Non-pigmented ciliary epithelial cell (primary cell): ENCODE data around the gene CLRN3.

Experiments
- DNase-seq: peaks from one replicate; pipeline ENCODE4 v3.0.0-alpha.2; 2010; ENCODE audit warnings: low read depth

Gene CLRN3, protein sequence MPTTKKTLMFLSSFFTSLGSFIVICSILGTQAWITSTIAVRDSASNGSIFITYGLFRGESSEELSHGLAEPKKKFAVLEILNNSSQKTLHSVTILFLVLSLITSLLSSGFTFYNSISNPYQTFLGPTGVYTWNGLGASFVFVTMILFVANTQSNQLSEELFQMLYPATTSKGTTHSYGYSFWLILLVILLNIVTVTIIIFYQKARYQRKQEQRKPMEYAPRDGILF

DNA sequence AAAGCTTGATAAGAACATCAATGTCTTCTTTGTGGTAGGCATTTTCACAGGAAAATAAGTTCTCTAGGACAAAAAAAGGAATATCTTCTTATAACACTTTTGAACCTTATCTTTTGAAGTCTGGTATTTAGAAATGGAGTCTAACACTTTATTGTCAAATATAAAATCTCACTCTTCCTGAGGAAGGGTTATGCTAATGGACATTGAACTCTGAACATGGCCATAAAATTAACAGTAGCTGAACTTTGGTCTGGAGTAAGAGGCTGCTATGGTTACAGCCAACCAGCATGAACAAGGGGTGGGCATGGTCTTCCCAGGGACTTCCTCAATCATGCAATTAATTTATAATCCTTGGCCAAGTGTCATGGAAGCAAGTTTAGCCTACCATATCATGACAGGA, at the start of gene CLRN3:
Gene CLRN3 (minus strand): TSS at position 199 of the 400 bp plus-strand sequence. CDS start 157 bp downstream, at position 42.
- DNase-seq, result no peak

DNA sequence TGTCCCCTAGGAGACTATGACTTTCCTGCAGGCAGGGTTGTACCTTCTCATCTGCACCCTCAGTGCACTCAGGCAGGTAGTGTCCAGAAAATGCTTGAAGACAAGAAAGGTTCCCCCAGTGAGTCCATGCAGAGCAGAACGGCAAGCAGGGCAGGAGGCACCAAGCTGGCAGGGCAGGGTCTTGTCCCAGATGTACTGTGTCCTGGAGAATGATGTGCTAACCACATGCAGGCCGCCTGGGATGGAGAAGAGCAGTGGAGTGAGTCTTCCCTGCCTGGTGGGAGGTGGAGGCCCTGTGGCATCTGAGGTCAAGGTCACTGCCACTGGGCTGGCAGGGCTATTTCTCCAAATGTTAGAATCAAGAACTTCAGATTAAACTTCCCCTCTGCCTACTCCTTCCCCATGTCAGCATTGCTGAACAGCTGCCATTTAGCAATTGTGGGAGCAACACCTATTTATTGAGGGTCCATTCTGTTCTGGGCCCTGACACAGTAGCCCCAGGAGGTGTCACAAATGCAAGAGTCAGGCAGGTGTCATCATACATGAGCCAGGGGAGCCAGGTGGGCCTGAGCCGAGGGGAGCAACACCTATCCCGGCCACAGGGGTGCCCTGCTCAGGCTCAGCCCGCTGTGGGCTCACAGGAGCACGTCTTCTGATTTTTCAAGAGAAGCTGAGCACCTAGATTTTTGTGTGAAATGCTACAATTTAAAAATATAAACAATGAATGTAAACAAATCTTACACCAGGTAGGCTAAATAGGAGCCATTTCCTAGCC, 48.3 kb upstream of the CLRN3 start:
- no peak for DNase-seq

DNA sequence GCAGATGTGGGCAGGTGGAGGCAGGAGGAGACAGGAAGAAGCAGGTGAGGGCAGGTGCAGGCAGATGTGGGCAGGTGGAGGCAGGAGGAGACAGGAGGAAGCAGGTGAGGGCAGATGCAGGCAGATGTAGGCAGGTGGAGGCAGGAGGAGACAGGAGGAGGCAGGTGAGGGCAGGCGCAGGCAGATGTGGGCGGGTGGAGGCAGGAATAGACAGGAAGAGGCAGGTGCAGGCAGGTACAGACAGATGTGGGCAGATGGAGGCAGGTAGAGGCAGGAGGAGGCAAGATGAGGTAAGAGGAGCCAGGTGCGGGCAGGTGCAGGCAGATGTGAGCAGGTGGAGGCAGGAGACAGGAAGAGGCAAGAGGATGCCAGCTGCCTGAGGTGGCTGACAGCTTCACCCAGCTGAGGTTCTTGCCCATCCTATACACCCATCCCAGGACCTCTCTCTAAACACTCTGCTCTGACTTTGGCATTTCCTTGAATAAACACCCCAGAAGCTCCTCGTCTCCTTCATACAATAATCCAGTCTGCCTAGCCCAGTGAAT, 47.1 kb upstream of the CLRN3 start:
- no peak for DNase-seq

DNA sequence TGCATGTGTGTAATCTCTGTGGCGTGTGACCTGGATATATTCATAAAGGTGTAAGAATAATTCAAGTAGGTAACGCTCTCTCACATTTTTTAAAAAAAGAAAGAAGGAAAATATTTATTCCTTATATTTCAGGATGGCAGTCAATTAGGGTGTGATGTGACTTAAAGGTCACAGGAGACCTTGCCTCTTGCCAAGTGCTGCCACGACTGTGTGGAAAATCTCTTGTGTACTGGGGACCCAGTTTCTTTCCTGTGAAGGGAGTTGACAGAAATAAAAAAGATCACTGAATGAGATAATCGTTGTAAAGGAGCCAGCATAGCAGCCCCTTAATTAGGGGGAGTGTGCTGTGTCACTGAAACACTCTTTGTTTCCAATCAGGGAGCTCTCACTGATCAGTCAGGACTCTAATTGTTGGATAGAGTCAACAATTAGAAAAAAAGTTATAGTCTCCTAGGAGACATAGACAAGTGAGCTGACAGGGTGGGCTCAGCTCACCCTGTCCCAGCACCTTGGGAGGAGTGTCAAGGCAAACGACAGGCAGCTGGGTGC, 45.2 kb upstream of the CLRN3 start:
- DNase-seq, result no peak

DNA sequence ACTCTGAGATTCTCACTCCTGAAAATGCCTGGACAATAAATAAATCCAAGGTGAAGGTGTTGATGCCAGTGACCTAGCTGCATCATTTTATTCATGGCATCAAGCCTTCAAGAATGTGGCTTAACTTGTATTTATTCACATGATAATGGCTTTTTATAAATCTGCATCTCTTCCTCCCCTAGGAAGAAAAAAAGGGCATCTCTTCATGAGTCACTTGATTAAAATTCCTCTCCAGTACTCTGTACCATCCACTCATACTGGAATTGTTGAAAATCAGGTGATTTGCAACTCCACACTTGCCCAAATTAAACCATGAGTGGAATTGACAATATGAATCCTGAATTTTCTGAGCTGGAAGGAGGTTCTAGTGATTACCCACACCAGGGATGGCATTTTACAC, 44.3 kb upstream of the CLRN3 start:
- DNase-seq, result no peak

DNA sequence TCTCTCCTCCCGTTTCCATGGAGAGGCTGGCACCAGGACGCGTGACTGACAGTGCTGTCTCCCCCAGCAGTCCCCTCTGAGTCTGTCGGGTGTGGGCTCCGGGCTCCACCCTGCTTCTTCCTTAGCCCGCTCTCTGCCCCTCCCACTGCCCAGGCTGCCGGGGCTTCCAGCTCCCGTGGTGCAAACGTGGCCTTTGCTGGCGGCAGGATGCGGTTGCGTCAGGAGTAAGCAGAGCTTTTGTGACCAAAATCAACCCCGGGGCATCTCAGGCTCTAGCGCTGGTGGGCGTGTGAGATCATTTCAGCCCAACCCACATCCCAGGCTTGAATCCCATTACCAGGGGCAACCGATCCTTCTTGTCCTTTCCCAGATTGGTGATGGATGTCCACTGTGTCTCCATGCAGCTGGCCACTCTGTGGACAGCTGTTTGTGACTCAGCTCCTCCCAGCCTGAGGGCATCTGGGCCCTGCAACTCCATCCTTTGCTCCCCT, 42.4 kb upstream of the CLRN3 start:
- DNase-seq, result no peak

DNA sequence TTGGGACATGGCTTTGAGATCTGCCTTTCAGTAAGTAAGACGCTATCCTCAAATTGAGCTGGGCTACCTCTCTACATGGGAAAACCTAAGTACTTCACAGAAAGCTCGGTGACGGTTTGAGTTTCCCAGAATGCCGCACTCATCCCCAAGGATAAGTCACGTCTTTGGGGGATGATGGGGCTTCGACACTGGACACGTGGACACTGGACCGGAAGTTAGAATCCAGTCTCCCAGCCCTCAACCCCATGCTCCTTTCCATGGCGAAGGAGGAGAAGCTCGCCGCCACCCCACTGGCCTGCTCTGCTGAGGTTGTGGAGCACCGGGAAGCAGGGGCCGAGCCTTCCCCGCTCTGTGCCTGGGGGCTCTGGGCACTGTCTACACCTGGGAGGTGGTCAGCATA, 41.6 kb upstream of the CLRN3 start:
- no peak for DNase-seq

DNA sequence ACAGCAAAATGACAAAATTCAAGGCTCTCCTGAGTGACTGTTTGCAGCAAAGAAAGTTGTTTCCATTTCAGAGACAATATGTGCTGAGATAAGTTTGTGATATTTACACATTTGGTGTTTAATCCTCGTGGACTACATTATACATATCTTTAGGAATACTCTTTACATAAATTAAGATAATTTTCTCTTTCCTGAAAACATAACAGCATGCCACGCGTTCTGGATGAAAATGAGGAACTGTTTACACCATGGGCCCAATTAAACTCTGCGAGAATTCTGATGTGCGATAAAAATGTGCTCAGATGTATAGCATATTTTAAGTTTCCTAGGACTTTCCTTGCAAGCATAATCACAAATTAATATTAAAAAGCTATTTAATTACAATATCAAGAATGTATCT, 40.5 kb upstream of the CLRN3 start:
- DNase-seq, result no peak

DNA sequence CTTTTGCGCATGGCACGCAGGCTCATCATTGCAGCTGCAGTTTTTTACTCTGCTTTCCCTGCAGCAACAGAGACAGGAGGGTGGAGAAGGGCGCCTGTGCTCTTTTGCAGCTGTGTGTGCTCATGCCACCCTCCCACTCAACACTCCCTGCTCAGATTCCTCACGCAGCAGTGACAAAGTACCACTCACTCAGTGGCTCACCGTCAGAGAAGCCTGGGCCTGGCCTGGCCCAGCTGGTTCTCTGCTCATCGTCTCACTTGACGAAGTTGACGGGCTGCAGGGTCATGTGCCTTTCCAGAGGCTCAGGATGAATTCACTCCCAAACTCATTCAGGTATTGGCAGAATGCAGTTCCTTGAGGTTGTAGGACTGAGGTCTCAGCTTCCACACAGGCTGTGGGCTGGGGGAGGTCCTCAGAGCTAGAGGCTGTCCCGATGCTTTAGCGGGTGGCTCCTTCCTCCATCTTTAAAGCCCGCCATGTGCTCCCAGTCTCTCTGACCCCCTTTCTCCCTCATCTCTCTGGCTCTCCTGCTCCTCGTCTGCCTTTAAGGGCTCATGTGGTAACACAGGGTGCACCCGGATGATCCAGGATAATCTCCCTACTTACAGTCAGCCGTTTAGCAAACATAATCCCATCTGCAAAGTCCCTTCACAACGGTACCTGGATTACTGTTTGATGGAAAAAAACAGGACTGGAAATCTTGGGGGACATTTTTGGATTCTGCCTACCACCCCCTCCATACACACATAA, 40.0 kb upstream of the CLRN3 start:
- no peak for DNase-seq

DNA sequence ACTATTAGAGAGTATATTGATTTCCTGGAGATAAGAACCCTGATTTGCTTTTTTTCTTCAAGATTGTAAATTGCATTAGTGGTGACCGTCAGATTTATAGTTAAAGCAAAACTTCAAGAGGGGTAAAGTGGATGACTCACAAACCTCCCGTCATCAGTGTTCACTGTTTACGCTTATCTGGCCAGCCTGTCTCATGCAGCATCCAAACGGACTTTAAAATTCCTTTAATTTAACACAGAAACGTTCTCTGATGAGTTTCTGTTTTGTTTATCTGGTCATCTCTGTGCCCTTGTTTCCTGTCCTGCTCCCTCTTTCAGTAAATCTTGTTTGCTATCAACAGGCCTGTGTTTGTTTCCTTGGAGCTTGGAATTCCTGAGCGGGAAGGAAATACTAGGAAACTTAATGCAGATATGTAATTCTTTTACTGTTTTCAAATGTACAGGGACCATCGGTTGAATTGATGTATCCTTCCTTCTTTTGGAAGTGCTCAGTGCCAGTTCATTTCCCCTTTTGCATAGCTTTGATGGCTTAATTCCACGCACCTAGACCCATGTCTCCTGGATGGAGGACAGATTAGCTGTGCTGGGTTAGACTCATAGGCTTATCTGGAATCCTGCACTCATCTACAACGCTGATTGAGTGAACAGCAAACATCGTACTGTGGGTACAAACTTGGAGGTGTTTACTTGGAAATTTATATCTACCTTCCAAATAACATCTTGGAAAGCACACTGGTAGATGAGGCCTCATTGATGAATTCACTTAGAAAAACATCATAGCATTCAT, 35.5 kb upstream of the CLRN3 start:
- peak; percentile 54 for DNase-seq

DNA sequence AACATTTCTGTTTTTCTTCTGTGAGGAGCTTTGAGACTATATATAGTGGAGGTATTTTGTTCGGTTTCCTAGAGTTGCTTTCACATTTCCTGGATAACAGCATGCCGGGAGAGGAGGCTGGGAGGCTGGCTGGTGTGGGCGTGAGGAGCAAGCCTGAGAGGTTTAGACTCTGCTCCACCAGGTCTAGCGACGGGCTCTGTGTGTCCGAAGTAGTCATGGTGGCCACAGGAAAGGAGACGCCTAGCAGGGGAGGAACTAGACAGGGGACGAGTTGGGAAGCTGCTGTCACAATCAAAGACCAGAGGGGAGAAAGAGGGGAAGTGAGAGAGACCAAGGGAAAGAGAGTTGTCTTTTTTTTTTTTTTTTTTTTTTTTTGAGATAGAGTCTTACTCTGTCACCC, 33.7 kb upstream of the CLRN3 start:
- DNase-seq, result no peak

DNA sequence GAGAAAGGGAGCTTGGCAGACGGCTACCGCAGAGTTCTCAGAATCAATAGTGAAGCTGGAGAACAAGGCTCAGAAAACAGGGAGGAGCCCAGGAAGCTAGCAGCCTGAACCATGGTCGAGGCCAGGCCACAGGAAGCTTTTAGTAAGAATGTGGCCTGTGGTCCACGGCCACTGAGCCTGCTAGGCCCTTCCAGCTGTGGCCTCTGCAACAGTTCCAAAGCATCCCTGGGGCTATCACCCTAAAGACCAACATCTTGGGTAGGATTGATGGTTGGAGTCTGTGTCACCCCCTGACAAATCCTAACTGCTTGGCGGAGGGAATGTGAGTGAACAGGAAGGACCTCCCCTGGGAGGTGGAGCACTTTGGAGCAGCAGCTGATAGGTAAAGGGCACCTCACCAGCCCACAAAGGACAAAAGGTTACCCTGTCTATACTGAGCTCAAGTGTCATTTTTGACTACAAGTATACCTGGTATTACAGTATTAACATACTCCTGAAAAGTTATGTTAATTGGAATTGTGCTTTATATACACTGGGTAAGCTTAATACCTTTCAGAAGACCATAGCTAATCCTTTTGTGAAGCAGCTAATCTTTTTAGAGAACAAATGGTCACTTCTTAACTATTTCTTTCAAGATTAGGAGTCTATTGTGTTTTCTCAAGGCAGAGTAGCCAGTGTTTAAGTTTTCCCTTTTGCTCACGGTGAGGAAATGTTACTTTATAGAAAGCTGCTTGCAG, 32.9 kb upstream of the CLRN3 start:
- DNase-seq, result no peak

DNA sequence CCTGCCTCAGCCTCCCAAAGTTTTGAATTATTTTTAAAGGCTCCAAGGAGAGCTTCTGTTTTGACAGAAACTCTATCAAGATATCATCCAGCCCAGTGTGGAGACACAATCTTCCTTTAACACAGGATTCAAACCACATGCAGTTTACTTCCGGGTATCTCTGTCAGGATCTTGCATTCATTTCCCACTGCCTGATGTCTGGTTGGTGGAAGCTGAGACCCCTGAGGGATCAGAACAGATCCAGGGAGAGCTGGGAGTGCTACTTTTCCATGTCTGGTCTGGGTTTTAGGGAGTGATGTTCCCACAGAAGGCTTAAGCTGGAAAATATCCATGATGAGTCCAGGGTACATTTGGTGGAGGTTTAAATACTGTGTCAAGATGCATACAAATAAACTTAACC, 30.9 kb upstream of the CLRN3 start:
- DNase-seq, result no peak

DNA sequence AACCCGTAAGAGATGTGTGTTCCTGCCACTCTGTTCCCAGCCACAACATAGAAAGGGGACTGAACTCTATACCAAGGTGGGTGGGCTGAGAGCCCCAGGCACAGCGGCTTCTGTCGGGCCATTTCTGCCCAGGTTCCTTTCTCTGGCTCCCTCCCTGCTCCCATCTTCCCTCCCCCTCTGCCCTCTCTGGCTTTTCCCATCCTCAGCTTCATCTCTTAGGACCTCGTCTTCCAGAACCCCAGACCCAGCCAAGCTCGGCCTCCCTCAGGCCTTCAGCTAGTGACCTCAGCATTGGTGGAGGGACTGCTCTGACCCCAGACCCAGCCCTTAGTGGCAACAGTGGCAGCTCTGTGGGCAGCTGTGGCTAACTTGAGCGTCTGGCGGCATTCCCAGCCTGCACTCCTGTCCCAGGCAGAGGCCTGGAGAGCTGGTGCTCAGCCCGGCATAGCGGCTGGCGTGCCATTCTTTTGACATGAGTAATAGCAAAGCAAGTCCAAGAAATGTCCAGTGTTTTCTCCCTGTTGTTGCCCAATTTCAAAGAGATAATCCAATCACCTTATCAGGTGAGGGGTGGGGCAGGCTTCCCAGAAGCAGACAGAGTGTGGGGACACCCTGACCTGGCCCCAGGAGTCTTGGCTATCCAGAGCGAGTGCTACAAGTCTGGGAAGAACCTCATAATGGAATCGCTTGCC, 30.1 kb upstream of the CLRN3 start:
- peak; percentile 76 for DNase-seq

DNA sequence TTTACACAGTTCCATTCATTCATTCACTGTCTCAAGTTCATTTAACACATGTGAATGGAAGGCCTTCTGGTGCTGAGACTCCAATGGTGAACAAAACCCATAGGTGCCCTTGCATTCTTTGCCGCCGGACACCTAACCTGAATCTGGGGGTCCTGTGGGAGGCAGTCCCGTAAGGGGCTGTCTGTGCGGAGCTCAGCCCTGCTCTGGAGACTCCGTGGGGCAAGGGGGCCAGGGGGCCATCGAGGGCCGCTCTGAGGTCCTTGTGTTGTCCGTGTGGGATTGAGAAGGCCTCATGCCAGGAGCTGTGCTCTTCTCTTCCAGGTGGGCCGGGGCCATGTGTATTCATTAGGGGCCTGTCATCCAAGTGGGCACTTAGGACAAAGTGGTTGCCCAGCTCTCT, 29.5 kb upstream of the CLRN3 start:
- DNase-seq, result no peak

DNA sequence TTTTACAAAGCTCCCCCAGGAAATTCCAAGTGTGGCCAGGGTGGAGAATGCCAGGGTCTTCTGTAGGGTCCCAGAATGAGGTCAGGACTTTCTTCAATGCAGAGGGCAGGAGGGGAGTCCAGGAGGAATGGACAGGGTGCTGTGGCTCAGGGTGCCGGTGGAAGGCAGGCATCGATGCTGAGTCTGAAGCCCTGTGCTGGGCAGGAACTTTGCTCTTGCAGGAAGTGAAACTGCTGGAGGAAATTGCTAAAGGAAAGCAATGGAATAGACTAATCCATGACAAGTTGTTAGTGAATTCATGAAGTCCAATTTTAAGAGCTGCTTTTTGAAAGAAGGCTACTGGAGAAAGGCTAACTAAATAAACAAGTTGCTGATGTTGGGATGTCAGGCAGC, 29.0 kb upstream of the CLRN3 start:
- DNase-seq, result no peak

DNA sequence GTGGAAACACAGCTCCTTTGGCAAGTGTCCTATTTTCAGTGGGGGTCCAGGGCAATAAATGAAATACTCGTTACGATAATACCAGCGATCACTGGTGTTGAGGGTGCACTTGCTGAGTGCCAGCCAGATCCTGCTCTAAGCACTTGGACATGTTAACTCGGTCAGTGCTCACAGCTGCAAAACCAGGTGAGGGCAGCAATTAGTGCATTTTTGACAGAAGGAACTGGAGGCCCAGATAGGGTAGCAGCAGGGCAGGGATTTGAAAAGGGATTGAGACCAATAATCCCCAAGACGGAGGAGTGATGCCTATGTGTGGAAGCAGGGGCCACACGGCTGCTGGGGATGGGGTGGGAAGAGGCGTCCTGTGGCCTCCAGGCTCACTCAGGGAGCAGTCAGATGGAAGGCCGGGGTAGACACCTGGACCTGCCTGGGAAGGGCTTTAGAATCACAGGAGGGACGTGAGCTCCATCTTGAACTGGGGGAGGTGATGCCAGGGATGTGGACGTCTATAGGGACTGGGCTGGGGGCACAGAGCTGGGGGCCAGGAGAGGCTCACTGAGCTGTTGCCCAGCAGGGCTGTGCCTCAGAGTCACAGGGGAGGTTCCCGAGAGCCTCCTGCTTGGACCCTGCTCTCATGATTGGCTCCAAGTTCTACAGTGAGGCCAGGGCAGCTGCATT, 28.5 kb upstream of the CLRN3 start:
- no peak for DNase-seq

DNA sequence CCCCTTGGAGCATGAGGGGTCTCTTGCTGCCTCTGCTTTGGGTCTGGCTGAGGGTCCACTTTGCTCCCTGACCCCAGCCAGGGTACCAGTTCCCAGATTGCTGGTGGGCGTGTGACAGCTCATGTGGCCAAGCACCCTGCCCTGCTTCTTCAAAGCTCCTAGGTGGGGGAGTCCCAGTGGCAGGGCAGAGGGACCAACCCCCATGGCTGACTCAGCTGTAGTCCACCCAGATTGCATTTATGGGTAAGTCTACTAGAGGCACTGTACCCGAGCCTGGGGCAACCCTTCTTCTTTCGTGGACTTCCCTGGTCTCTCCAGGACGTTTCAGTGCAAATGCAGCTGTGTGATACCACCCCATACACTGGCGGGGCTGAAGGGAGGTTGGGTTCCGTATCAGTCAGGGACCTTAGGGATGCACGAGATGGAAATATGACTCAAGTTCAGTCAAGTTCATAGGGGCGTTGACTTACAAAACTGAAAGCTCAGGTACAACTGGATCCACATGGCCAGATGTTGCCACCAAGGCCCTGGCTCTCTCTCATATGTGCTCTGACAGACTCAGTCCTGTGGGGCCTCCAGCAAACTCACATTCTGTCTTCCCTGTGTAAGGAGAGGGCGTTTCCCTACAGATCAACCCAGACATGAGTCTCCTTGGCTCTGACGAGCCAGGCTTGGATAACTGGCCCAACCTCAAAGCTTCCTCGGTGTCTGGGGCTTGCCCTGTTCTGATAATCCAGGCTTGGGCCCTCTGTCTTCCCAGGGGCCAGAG, 27.7 kb upstream of the CLRN3 start:
- no peak for DNase-seq
